GM12873 (cell line): ENCODE data around the gene CAMTA1.

Source experiments
- TF ChIP-seq, protein P1 (sequence below): IDR thresholded peaks from 2 replicates; pipeline ENCODE4 v1.5.1; 2012; ENCODE audit warnings: low read depth, mild to moderate bottlenecking, moderate library complexity, low read length, control low read depth; ENCODE audit not compliant: insufficient read depth; ENCODE audit errors: missing control alignments

CAMTA1 gene

DNA sequence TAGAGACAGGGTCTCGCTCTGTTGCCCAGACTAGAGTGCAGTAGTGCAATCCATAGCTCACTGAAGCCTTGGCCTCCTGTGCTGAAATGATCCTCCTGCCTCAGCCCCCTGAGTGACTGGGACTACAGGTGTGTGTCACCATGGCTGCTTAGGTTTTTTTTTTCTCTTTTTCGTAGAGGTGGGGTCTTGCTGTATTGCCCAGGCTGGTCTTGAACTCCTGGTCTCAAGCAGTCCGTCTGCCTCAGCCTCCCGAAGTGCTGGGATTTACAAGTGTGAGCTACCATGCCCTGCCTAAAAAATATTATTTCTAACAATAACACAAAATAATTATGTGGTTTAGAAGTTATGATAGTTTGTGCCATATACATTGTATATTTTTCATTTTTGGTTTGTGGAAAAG is 9.9 kb downstream of the CAMTA1 start:
- TF ChIP-seq, protein P1, sequence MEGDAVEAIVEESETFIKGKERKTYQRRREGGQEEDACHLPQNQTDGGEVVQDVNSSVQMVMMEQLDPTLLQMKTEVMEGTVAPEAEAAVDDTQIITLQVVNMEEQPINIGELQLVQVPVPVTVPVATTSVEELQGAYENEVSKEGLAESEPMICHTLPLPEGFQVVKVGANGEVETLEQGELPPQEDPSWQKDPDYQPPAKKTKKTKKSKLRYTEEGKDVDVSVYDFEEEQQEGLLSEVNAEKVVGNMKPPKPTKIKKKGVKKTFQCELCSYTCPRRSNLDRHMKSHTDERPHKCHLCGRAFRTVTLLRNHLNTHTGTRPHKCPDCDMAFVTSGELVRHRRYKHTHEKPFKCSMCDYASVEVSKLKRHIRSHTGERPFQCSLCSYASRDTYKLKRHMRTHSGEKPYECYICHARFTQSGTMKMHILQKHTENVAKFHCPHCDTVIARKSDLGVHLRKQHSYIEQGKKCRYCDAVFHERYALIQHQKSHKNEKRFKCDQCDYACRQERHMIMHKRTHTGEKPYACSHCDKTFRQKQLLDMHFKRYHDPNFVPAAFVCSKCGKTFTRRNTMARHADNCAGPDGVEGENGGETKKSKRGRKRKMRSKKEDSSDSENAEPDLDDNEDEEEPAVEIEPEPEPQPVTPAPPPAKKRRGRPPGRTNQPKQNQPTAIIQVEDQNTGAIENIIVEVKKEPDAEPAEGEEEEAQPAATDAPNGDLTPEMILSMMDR = no peak

DNA sequence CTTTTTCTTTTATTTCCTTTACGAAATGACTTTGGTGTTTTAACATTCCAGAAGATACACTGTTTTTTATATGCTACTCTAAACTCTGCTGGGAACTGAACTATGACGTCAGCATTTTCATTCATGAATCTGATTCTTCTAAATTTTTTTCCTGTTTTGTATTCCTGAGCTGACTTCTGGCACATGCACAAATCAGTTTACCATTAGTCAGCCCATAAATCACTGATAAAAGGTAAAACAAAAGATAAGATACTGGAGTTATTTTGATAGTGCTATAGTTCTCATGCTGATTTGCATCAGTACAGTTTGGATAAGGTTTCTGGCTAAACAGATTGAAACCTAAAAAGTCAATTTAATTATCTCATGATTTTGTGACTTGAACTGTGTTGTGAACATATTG is 10.4 kb downstream of the CAMTA1 start:
- TF ChIP-seq, protein P1 = no peak

DNA sequence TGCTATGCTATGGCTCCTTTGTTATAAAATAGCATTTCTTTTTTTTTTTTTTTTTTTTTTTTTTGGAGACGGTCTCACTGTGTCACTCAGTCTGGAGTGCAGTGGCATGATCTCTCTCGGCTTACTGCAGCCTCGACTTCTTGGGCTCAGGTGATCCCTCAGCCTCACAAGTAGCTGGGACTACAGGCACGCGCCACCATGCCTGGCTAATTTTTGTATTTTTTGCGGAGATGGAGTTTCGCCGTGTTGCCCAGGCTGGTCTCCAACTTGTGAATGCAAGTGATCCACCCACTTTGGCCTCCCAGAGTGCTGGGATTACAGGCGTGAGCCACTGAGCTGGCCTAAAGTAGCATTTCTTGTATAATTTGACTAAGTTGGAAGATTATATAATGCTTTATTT is 10.8 kb downstream of the CAMTA1 start:
- TF ChIP-seq, protein P1 = no peak

DNA sequence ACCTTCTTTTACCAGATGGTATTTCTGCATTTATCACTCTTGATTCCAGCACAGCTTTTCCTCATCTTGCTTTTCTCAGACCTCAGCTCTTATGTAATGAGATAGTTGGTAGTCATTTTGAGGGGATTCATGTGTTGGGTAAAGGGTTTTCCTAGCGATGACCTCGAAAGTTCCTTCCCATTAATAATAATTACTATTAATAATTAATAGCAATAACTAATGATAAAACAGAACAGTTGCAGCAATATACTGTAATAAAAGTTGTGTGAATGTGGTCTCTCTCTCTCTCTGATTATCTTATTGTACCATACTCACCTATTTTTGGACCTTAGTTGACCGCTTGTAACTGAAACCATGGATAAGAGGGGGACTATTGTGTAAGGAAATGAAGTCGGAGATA is 14.2 kb downstream of the CAMTA1 start:
- TF ChIP-seq, protein P1 = no peak

DNA sequence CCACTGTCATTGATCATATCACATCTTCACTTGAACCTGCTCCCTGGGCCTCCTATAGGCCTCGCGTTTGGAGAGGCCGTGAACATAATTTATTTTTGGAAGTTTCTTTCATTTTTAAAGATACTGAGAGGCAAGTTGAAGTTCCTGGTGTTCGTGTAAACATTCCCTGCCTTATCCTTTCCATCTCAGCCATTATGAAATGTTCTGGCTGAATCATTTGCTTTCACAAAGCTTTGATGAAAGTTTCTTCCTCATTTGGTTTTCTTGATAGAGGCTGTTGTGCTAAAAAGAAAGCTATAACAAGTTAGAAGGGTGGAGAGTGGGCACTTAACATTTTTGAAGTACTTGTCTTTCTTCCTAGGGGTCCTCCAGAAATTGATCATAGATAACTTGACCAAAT is 15.5 kb downstream of the CAMTA1 start:
- TF ChIP-seq, protein P1 = no peak

DNA sequence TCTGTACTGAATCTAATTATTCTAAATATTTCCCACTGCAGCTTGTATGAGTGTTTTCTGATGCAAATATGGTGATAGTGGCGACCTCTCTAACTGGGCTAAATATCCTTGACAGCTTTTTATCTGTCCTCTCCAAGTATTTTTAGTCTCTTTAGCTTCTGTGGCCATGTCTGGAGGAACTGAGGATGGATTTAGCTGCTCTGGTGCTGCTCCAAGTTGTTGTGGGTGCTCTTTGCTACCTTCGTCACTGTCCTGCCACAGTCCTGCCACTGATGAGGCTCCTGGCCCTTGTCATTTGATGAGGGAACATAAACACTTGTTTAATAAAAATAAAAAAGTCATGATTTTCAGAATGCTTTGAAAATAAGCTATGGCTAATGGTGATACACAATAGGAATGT is 15.9 kb downstream of the CAMTA1 start:
- TF ChIP-seq, protein P1 = no peak

DNA sequence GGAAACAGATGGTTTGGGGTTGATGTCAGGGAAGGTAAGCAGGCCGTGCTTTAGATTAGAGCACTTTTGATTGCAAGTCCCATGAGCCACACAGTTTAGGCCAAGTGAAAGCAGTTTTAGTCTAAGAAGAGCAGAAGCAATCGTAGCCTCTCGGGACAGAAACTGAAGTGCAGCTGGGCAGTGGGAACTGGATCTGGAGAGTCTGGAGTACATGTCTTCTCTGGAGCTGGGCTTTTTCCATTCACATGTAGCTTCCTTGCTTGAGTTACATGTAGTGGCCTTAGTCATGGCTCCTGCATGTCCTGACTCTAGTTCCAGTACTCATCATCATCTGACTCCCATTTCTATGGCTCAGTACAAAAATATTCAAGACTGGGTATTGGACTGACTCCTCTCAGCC is 16.7 kb downstream of the CAMTA1 start:
- TF ChIP-seq, protein P1 = no peak
